Upper lobe of right lung (tissue), 1 donor: ENCODE measurements around the gene RAB31. TPM values are rescaled to one million over a fixed set of nuclear protein-coding genes. Genes with fewer than 3 reads are reported as not detected.
A peak's percentile ranks its signal among the peaks of the same experiment; 100 is the strongest.

Source experiments
- ATAC-seq: fragments of 200-7000 bp; cut with Tn5 transposase; one replicate; pipeline ENCODE4 v1.9.1; 2020; ENCODE audit warnings: mild to moderate bottlenecking, moderate library complexity
- DNase-seq: peaks from one replicate; pipeline ENCODE4 v3.0.0-alpha.2; 2020
- H3K27ac ChIP-seq: fragments of 200-600 bp; one replicate; pipeline ENCODE4 v1.8.0; 2022
- H3K27me3 ChIP-seq: fragments of 200-600 bp; one replicate; pipeline ENCODE4 v1.8.0; 2022; ENCODE audit warnings: mild to moderate bottlenecking
- H3K36me3 ChIP-seq: fragments of 200-600 bp; one replicate; pipeline ENCODE4 v1.8.0; 2022
- H3K4me1 ChIP-seq: fragments of 200-600 bp; one replicate; pipeline ENCODE4 v1.8.0; 2022
- H3K4me3 ChIP-seq: fragments of 200-600 bp; one replicate; pipeline ENCODE4 v1.8.0; 2022; ENCODE audit warnings: mild to moderate bottlenecking
- H3K9me3 ChIP-seq: fragments of 200-600 bp; one replicate; pipeline ENCODE4 v1.8.0; 2022
- CTCF ChIP-seq: fragments of 200-600 bp; IDR thresholded peaks from one replicate; pipeline ENCODE4 v1.8.0; 2022; ENCODE audit warnings: antibody characterized with exemption
- intact Hi-C: fragments of 100-400 bp; cut with DNase I; formaldehyde crosslinking; loops from one replicate; pipeline ENCODE4 v1.11.0; 2022
- total RNA-seq: library from RNA; stranded (reverse); fragmentation: NEBNext Ultra II Directional; extraction: Animal tissue kit (Norgen Biotek cat#: 25700); gene quantifications from one replicate; pipeline ENCODE4 v1.2.1, GENCODE V29; 2021
- donor health status: DM: no; HTN: yes; CAD: no; lungs with severe emphysema.

The RAB31 gene
- total RNA-seq, 1 donor from 2014 or later, result 137 TPM

GRCh38 chr18:9694952-9695495 is 13.1 kb upstream of the RAB31 start:
- no peaks in the 10 kb centered on the region for H3K9me3 ChIP-seq
- ATAC-seq (peak; percentile 35), DNase-seq (no peak)
- H3K27ac ChIP-seq, result no peak overlapping the region
- no peaks in the 10 kb centered on the region for H3K36me3 ChIP-seq
- no peaks in the 10 kb centered on the region for H3K27me3 ChIP-seq
- no peak overlapping the region for H3K4me3 ChIP-seq
- H3K4me1 ChIP-seq, result peaks cover under 1% of the 10 kb centered on the region
- intact Hi-C loops, result no loop called here
- no peak for TF ChIP-seq CTCF

- H3K4me3 ChIP-seq, result no peak overlapping the region
- ATAC-seq, result no peak
- H3K27ac ChIP-seq, result no peak overlapping the region
- H3K27me3 ChIP-seq, result no peaks in the 10 kb centered on the region
- no peak for DNase-seq
- peaks cover 6% of the 10 kb centered on the region for H3K4me1 ChIP-seq
- intact Hi-C loops, result no loop called here
- H3K9me3 ChIP-seq, result no peaks in the 10 kb centered on the region
- no peak for TF ChIP-seq CTCF
- H3K36me3 ChIP-seq, result no peaks in the 10 kb centered on the region
Observed at GRCh38 chr18:9695605-9696004, 12.5 kb upstream of the RAB31 start.

- DNase-seq (no peak), ATAC-seq (no peak)
- peaks cover 6% of the 10 kb centered on the region for H3K4me1 ChIP-seq
- H3K27ac ChIP-seq, result no peak overlapping the region
- no peak overlapping the region for H3K4me3 ChIP-seq
- H3K9me3 ChIP-seq, result no peaks in the 10 kb centered on the region
- no peak for TF ChIP-seq CTCF
- H3K36me3 ChIP-seq, result no peaks in the 10 kb centered on the region
- intact Hi-C loops, result no loop called here
- no peaks in the 10 kb centered on the region for H3K27me3 ChIP-seq
Observed at GRCh38 chr18:9696112-9696511, 12.0 kb upstream of the RAB31 start.

- intact Hi-C loops, result no loop called here
- Histone ChIP-seq H3K4me1 (peaks cover 6% of the 10 kb centered on the region), H3K27me3 (no peaks in the 10 kb centered on the region), H3K9me3 (no peaks in the 10 kb centered on the region), H3K4me3 (no peak overlapping the region), H3K27ac (no peak overlapping the region), H3K36me3 (no peaks in the 10 kb centered on the region)
- ATAC-seq (no peak), DNase-seq (no peak)
- no peak for TF ChIP-seq CTCF
Observed at GRCh38 chr18:9696701-9697100, 11.4 kb upstream of the RAB31 start.

GRCh38 chr18:9697121-9697520 is 11.0 kb upstream of the RAB31 start:
- TF ChIP-seq CTCF, result no peak
- H3K27ac ChIP-seq, result no peak overlapping the region
- ATAC-seq (no peak), DNase-seq (no peak)
- no peaks in the 10 kb centered on the region for H3K9me3 ChIP-seq
- H3K36me3 ChIP-seq, result no peaks in the 10 kb centered on the region
- intact Hi-C loops, result no loop called here
- H3K4me1 ChIP-seq, result peaks cover 6% of the 10 kb centered on the region
- H3K27me3 ChIP-seq, result no peaks in the 10 kb centered on the region
- H3K4me3 ChIP-seq, result no peak overlapping the region

GRCh38 chr18:9698497-9698896 is 9.6 kb upstream of the RAB31 start:
- Histone ChIP-seq H3K4me1 (peaks cover 6% of the 10 kb centered on the region), H3K36me3 (no peaks in the 10 kb centered on the region), H3K4me3 (no peak overlapping the region), H3K27me3 (no peaks in the 10 kb centered on the region), H3K9me3 (no peaks in the 10 kb centered on the region), H3K27ac (no peak overlapping the region)
- intact Hi-C loops, result no loop called here
- no peak for TF ChIP-seq CTCF
- no peak for DNase-seq
- ATAC-seq, result no peak
